Measurements from ENCODE around the gene UMAD1.

GRCh38 chr7:7670490-7670889 lies 29.9 kb downstream of the UMAD1 start:
- TF ChIP-seq CTCF (IDR thresholded peaks at IDR 0.05) (no peak), POLR2A (IDR thresholded peaks at IDR 0.05) (no peak)

Data from Peyer's patch (tissue), 4 donors.